CD4-positive, alpha-beta T cell treated with Interleukin-6 at 100 ng/mL for 8 hours (primary cell): Measurements from ENCODE around the gene OR4F3.
"Not testable (repeated sequence)": the region's sequence is repeated elsewhere in the genome, so short reads cannot be mapped to it uniquely, and the experiment has no call there.

Source experiments
- DNase-seq: peaks from one replicate; pipeline ENCODE4 v3.0.0-alpha.2; 2020; ENCODE audit warnings: mixed read lengths, low spot score

The OR4F3 gene

GRCh38 chr5:181366968-181367367 is at the start of gene OR4F3:
OR4F3 (plus strand) TSS chr5:181367268.
- DNase-seq: not testable (repeated sequence)
